ENCODE data around the gene MATK.

MATK gene

DNA sequence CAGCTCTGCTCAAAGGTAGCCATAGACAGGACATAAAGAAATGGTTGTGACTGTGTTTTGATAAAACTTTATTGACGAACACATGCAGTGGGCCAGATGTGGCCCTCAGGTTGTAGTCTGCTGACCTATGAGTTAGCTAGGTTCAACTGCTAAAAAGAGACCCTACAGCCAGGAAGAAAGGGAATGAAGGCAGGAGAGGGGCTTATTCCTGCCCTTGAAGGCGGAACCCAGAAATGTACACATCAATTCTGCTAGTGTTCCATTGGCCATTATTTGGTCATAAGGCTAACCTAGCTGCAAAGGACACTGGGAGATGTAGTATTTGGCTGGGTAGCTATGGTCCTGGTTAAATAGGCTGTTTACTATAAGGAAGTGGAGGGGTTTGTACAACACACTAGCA is 42.7 kb downstream of the MATK start:
- no peak for DNase-seq

GRCh38 chr19:3740431-3740830 is 45.8 kb downstream of the MATK start:
- no peak for DNase-seq

DNA sequence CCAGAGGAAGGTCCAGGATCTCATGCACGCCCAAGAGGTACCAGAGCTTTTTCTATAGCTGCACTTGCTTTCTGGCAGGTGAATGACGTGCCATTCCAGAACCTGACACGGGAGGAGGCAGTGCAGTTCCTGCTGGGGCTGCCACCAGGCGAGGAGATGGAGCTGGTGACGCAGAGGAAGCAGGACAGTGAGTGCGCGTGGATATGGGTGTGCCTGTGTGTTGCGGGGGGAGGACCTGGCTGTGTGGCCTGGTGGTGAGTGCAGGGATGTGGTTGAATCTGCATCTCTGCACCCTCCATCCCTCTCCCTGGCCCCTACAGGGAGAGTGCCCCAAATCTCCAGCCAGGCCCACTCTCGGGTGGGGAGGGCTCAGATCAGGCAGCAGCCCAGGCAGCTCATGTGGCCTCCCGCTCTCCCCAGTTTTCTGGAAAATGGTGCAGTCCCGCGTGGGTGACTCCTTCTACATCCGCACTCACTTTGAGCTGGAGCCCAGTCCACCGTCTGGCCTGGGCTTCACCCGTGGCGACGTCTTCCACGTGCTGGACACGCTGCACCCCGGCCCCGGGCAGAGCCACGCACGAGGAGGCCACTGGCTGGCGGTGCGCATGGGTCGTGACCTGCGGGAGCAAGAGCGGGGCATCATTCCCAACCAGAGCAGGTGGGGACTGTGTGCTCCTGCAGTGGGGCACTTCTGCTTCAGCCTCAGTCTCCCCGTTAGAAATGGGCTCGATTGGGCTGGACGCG is 47.5 kb downstream of the MATK start:
- no peak for DNase-seq

- no peak for DNase-seq
Observed at GRCh38 chr19:3737487-3738205, 48.5 kb downstream of the MATK start.

GRCh38 chr19:3736106-3736724 is 50.0 kb downstream of the MATK start:
- DNase-seq = no peak

GRCh38 chr19:3734310-3734600 is 51.9 kb downstream of the MATK start:
- no peak for DNase-seq

DNA sequence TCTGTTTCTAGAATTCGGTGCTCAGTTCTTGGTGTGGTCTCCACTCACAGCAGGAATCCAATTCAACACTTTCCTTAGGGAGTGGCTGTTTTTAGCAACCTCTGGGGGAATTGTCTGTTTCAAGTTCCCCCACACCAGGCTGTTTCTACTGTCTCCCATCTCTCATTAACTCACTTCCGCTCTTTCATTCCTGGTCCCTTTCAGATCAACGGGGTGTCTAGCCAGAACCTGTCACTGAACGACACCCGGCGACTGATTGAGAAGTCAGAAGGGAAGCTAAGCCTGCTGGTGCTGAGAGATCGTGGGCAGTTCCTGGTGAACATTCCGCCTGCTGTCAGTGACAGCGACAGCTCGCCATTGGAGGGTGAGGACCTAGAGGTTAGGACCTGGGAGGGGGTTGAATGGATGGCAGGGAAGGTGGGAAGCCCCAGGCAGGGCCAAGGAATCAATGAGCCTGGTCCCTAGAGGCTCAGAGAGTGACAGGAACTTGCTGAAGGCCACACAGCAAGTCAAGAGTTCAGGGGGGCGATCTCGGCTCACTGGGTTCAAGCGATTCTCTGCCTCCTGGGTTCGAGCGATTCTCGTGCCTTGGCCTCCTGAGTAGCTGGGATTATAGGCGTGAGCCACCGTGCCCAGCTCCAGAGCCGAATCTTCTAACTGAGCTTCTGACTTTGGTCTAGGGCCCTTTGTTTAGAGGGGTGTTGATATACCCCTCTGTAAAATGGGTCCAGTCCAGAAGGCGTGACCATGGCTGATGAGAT is 52.5 kb downstream of the MATK start:
- no peak for DNase-seq

GRCh38 chr19:3732108-3732507 is 54.1 kb downstream of the MATK start:
- no peak for DNase-seq

- DNase-seq = no peak
Observed at GRCh38 chr19:3730457-3730958, 55.7 kb downstream of the MATK start.

Data from NCI-H1436 treated with DMSO at 0.1 percent for 48 hours (cell line).